Left kidney (tissue), 2 donors: Measurements from ENCODE around the gene CHST1. TPM values are rescaled to one million over a fixed set of nuclear protein-coding genes. Genes with fewer than 3 reads are reported as not detected.

Source experiments
- DNase-seq: peaks from one replicate; pipeline ENCODE4 v3.0.0-alpha.2; 2013
- polyA plus RNA-seq: library from polyadenylated mRNA; unstranded; fragments of 120-200 nt; gene quantifications from one replicate; pipeline ENCODE4 v1.2.1, GENCODE V29; 2013; ENCODE audit not compliant: insufficient read length

The CHST1 gene
- polyA plus RNA-seq, 1 donor: 11.1 TPM

GRCh38 chr11:45676522-45677095 lies 11.2 kb upstream of the CHST1 start:
- DNase-seq: no peak

GRCh38 chr11:45675646-45676045 lies 10.2 kb upstream of the CHST1 start:
- no peak for DNase-seq

GRCh38 chr11:45674481-45675190 lies 9.2 kb upstream of the CHST1 start:
- no peak for DNase-seq

GRCh38 chr11:45673441-45673840 lies 8.0 kb upstream of the CHST1 start:
- no peak for DNase-seq

GRCh38 chr11:45672593-45672992 lies 7.2 kb upstream of the CHST1 start:
- no peak for DNase-seq

GRCh38 chr11:45671246-45672171 lies 6.1 kb upstream of the CHST1 start:
- no peak for DNase-seq

GRCh38 chr11:45670386-45671135 lies 5.1 kb upstream of the CHST1 start:
- DNase-seq: no peak

- no peak for DNase-seq
Observed at GRCh38 chr11:45669956-45670355, 4.5 kb upstream of the CHST1 start.

GRCh38 chr11:45669146-45669545 lies 3.7 kb upstream of the CHST1 start:
- DNase-seq: no peak

GRCh38 chr11:45667929-45668680 lies 2.7 kb upstream of the CHST1 start:
- no peak for DNase-seq

- no peak for DNase-seq
Observed at GRCh38 chr11:45666648-45667642, 1.5 kb upstream of the CHST1 start.

- DNase-seq: no peak
Observed at GRCh38 chr11:45665933-45666647, 668 bp upstream of the CHST1 start.

- no peak for DNase-seq
Observed at GRCh38 chr11:45664376-45665205, 831 bp downstream of the CHST1 start.

- DNase-seq: no peak
Observed at GRCh38 chr11:45663486-45664375, 1.7 kb downstream of the CHST1 start.

GRCh38 chr11:45662665-45663485 lies 2.5 kb downstream of the CHST1 start:
- peak; percentile 61 for DNase-seq

GRCh38 chr11:45662096-45662664 lies 3.2 kb downstream of the CHST1 start:
- no peak for DNase-seq
